A673 (cell line): ENCODE measurements around the gene CMTM4.

Experiments used
- CTCF ChIP-seq: fragments of 300-800, 200-600 bp; sonication (generic); conservative IDR thresholded peaks from 2 replicates; pipeline ENCODE4 v1.5.1; 2017; ENCODE audit warnings: low read depth, mild to moderate bottlenecking, antibody characterized with exemption, low read length, moderate library complexity, mixed read lengths
- EZH2 ChIP-seq: fragments of 200-600 bp; sonication (generic); IDR thresholded peaks from 2 replicates; pipeline ENCODE4 v1.6.1; 2017; ENCODE audit warnings: borderline replicate concordance, low read depth, mild to moderate bottlenecking, mixed read lengths, antibody characterized with exemption, low read length; ENCODE audit not compliant: poor library complexity, severe bottlenecking

GRCh38 chr16:66746048-66746447, 49.5 kb upstream of the CMTM4 start:
- TF ChIP-seq CTCF: no peak
- TF ChIP-seq EZH2: no peak
